Urothelium cell line (cell line): ENCODE measurements around the gene ENPP5.
"Not testable (repeated sequence)": the region's sequence is repeated elsewhere in the genome, so short reads cannot be mapped to it uniquely, and the experiment has no call there.

ENCODE experiments used
- DNase-seq: peaks from one replicate; pipeline ENCODE4 v3.0.0; 2011; ENCODE audit warnings: low spot score, mixed read lengths
- FAIRE-seq: peaks from 2 replicates; lab custom pipeline; 2011; peaks lifted over from hg19 to GRCh38; lab: Jason Lieb, UNC

ENPP5 gene

GRCh38 chr6:46175976-46176375 is 5.2 kb upstream of the ENPP5 start:
- FAIRE-seq (no peak), DNase-seq (no peak)

GRCh38 chr6:46175446-46175845 is 4.7 kb upstream of the ENPP5 start:
- FAIRE-seq: no peak
- no peak for DNase-seq

- no peak for FAIRE-seq
- no peak for DNase-seq
Observed at GRCh38 chr6:46174904-46175303, 4.1 kb upstream of the ENPP5 start.

- no peak for FAIRE-seq
- no peak for DNase-seq
Observed at GRCh38 chr6:46172176-46172575, 1.4 kb upstream of the ENPP5 start.

GRCh38 chr6:46160102-46160501 is 10.7 kb downstream of the ENPP5 start:
- no peak for FAIRE-seq

GRCh38 chr6:46159229-46159628 is 11.6 kb downstream of the ENPP5 start:
- no peak for FAIRE-seq
- no peak for DNase-seq

More at GRCh38 chr6:46160102-46160501, 10.7 kb downstream of the ENPP5 start:
- DNase-seq: no peak

- no peak for FAIRE-seq
- no peak for DNase-seq
Observed at GRCh38 chr6:46156701-46157100, 14.1 kb downstream of the ENPP5 start.

- DNase-seq, FAIRE-seq: not testable (repeated sequence)
Observed at GRCh38 chr6:46149066-46149465, 21.7 kb downstream of the ENPP5 start.

- DNase-seq (no peak), FAIRE-seq (no peak)
Observed at GRCh38 chr6:46144270-46144669, 26.5 kb downstream of the ENPP5 start.

- FAIRE-seq: no peak
- DNase-seq: no peak
Observed at GRCh38 chr6:46138281-46138680, 32.5 kb downstream of the ENPP5 start.

GRCh38 chr6:46137387-46137786 is 33.4 kb downstream of the ENPP5 start:
- no peak for DNase-seq
- FAIRE-seq: no peak

GRCh38 chr6:46136831-46137230 is 33.9 kb downstream of the ENPP5 start:
- DNase-seq (no peak), FAIRE-seq (no peak)

GRCh38 chr6:46135176-46135575 is 35.6 kb downstream of the ENPP5 start:
- no peak for DNase-seq
- FAIRE-seq: no peak

- FAIRE-seq (no peak), DNase-seq (no peak)
Observed at GRCh38 chr6:46134216-46134615, 36.6 kb downstream of the ENPP5 start.

GRCh38 chr6:46131291-46131690 is 39.5 kb downstream of the ENPP5 start:
- DNase-seq, FAIRE-seq: not testable (repeated sequence)

GRCh38 chr6:46130666-46131065 is 40.1 kb downstream of the ENPP5 start:
- no peak for DNase-seq
- no peak for FAIRE-seq

- FAIRE-seq: no peak
- peak; percentile 96 for DNase-seq
Observed at GRCh38 chr6:46129629-46130511, 40.9 kb downstream of the ENPP5 start, which contains the start of gene ENPP4. Gene ENPP4 (plus strand): TSS chr6:46129989. CDS start chr6:46139584, 9,595 bp downstream.

GRCh38 chr6:46129291-46129628 is 41.5 kb downstream of the ENPP5 start:
- FAIRE-seq (no peak), DNase-seq (no peak)

- no peak for DNase-seq
Observed at GRCh38 chr6:46128476-46128875, 42.3 kb downstream of the ENPP5 start.

GRCh38 chr6:46119679-46120078 is 51.1 kb downstream of the ENPP5 start:
- DNase-seq, FAIRE-seq: not testable (repeated sequence)

More at GRCh38 chr6:46128476-46128875, 42.3 kb downstream of the ENPP5 start:
- FAIRE-seq: no peak

GRCh38 chr6:46118836-46119235 is 51.9 kb downstream of the ENPP5 start:
- FAIRE-seq (no peak), DNase-seq (no peak)

GRCh38 chr6:46118157-46118556 is 52.6 kb downstream of the ENPP5 start:
- FAIRE-seq (no peak), DNase-seq (no peak)
